ENCODE data around the gene TRIM63.

DNA sequence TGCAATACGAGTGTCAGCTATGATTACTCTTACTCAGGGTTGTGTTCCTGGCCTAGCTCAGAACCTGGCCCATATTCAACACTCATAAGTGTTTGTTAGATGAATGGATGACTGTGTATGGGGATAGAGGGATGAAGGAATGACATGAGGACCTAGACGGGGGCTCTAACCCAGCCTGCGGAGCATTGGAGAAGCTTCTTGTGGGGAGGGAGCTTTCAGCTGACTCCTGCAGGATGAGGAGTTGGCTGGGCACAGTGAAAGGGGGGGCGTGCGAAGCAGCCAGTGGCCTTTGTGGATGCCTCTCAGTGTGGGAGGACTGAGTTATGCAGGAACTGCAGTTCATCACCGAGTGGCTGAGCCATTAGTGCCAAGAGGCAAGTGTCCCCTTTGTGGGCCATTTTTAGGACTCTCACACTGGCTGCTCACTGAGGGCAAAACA, 47.1 kb downstream of the TRIM63 start:
- no peak for TF ChIP-seq ZNF48 (tag by site-specific recombination; IDR thresholded peaks at IDR 0.05)
- no peak for TF ChIP-seq ZNF792 (tag by site-specific recombination; IDR thresholded peaks at IDR 0.05)
- TF ChIP-seq OVOL3 (tag by site-specific recombination; IDR thresholded peaks at IDR 0.05) = no peak
- TF ChIP-seq, protein P1, sequence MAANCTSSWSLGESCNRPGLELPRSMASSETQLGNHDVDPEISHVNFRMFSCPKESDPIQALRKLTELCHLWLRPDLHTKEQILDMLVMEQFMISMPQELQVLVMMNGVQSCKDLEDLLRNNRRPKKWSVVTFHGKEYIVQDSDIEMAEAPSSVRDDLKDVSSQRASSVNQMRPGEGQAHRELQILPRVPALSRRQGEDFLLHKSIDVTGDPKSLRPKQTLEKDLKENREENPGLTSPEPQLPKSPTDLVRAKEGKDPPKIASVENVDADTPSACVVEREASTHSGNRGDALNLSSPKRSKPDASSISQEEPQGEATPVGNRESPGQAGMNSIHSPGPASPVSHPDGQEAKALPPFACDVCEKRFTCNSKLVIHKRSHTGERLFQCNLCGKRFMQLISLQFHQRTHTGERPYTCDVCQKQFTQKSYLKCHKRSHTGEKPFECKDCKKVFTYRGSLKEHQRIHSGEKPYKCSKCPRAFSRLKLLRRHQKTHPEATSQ (tag by site-specific recombination; IDR thresholded peaks at IDR 0.05) = no peak
